HepG2 (cell line): ENCODE results near the gene VAC14. TPM values are rescaled to one million over a fixed set of nuclear protein-coding genes. Genes with fewer than 3 reads are reported as not detected.

Experiments
- BCLAF1 ChIP-seq: fragments of 450-650 bp; IDR thresholded peaks from 2 replicates; pipeline ENCODE4 v1.6.1; 2017; ENCODE audit warnings: mild to moderate bottlenecking
- CBX2 ChIP-seq, 2 experiments: fragments of 200-600 bp in 1 of 2; sonication (generic); formaldehyde crosslinking in 1 of 2; IDR thresholded peaks; 2 replicates each; pipeline versions ENCODE4 v1.7.0 to v1.8.1; 2018 to 2022; ENCODE audit warnings: low read depth in 2 of 2, low read length in 1 of 2, mild to moderate bottlenecking in 1 of 2, missing genetic modification reagents in 1 of 2
- CHD4 ChIP-seq: fragments of 200-600 bp; sonication (generic); IDR thresholded peaks from 2 replicates; pipeline ENCODE4 v1.7.0; 2017; ENCODE audit warnings: mild to moderate bottlenecking, low read length, borderline replicate concordance
- EED ChIP-seq: sonication (generic); formaldehyde crosslinking; IDR thresholded peaks from 2 replicates; pipeline ENCODE4 v1.5.0; 2020; ENCODE audit warnings: mild to moderate bottlenecking, missing genetic modification reagents
- KDM6A ChIP-seq: IDR thresholded peaks from 2 replicates; pipeline ENCODE4 v1.6.1; 2016; ENCODE audit warnings: low read depth
- MED13 ChIP-seq: sonication (generic); formaldehyde crosslinking; IDR thresholded peaks from 2 replicates; pipeline ENCODE4 v1.5.0; 2020; ENCODE audit warnings: missing genetic modification reagents
- MEIS1 ChIP-seq: sonication (generic); formaldehyde crosslinking; IDR thresholded peaks from 2 replicates; pipeline ENCODE4 v1.9.0; 2021; ENCODE audit warnings: mild to moderate bottlenecking, missing genetic modification reagents, moderate library complexity, borderline replicate concordance
- PATZ1 ChIP-seq: sonication (generic); formaldehyde crosslinking; IDR thresholded peaks from 2 replicates; pipeline ENCODE4 v1.4.0; 2020; ENCODE audit warnings: missing genetic modification reagents
- SKI ChIP-seq: fragments of 450-650 bp; IDR thresholded peaks from one replicate; pipeline ENCODE4 v1.6.1; 2018; ENCODE audit warnings: mild to moderate bottlenecking; ENCODE audit not compliant: partially characterized antibody
- SMAD9 ChIP-seq: sonication (generic); formaldehyde crosslinking; IDR thresholded peaks from 2 replicates; pipeline ENCODE4 v1.5.1; 2020; ENCODE audit warnings: mild to moderate bottlenecking, missing genetic modification reagents
- SNAPC2 ChIP-seq: sonication (generic); formaldehyde crosslinking; IDR thresholded peaks from 2 replicates; pipeline ENCODE4 v1.8.1; 2022; ENCODE audit warnings: mild to moderate bottlenecking, missing genetic modification reagents
- ZNF354B ChIP-seq: sonication (generic); formaldehyde crosslinking; IDR thresholded peaks from 2 replicates; pipeline ENCODE4 v1.8.0; 2022; ENCODE audit warnings: mild to moderate bottlenecking, missing genetic modification reagents
- ZNF432 ChIP-seq: sonication (generic); formaldehyde crosslinking; IDR thresholded peaks from 2 replicates; pipeline ENCODE4 v1.5.0; 2020; ENCODE audit warnings: missing genetic modification reagents, mild to moderate bottlenecking, borderline replicate concordance
- ZNF563 ChIP-seq: sonication (generic); formaldehyde crosslinking; IDR thresholded peaks from 2 replicates; pipeline ENCODE4 v1.8.0; 2022; ENCODE audit warnings: mild to moderate bottlenecking, moderate library complexity, missing genetic modification reagents
- ZNF768 ChIP-seq: sonication (generic); formaldehyde crosslinking; IDR thresholded peaks from 2 replicates; pipeline ENCODE4 v1.4.0; 2020; ENCODE audit warnings: missing genetic modification reagents
- polyA plus RNA-seq, 8 experiments: library from polyadenylated mRNA; depleted of rRNA in 3 of 8; stranded (reverse) in 7 of 8; unstranded in 1 of 8; fragments of >200 nt; fragmentation: Illumina TruSeq in 4 of 8; extraction: Trizol in 4 of 8; gene quantifications; 2 replicates each; pipeline versions ENCODE4 v1.2.1 to v1.2.3, GENCODE V29; 2011 to 2016; ENCODE audit warnings: low read depth in 4 of 8, missing spikeins in 1 of 8, mixed read lengths in 1 of 8; ENCODE audit not compliant: insufficient read depth in 1 of 8
- total RNA-seq, 5 experiments: library from RNA; depleted of rRNA; stranded (reverse); fragments of >200 nt; fragmentation: Illumina TruSeq; extraction: Trizol; gene quantifications; 2 replicates each; pipeline ENCODE4 v1.2.3, GENCODE V29; 2016; ENCODE audit warnings: low read depth in 1 of 5

VAC14 gene
- total and polyA plus RNA-seq, 2 of the 13 experiments (the other 11 are each of a cell fraction or from before 2014, with no cell fraction given): 23.5 to 24.6 TPM

GRCh38 chr16:70680495-70681381, 120.2 kb downstream of the VAC14 start (continued):
- TF ChIP-seq CBX2 (IDR thresholded peaks at IDR 0.05; ENCODE audit: low read depth, low read length): no peak
- no peak for TF ChIP-seq CBX2 (CRISPR knock-in tag; IDR thresholded peaks at IDR 0.05; ENCODE audit: low read depth)
- TF ChIP-seq MEIS1: no peak; the same call in 1 of the 2 replicates
- no peak for TF ChIP-seq SNAPC2 (CRISPR knock-in tag)
- TF ChIP-seq MED13 (CRISPR knock-in tag): no peak
- no peak for TF ChIP-seq SMAD9 (CRISPR knock-in tag)
- TF ChIP-seq ZNF354B (CRISPR knock-in tag): no peak
- TF ChIP-seq ZNF768 (CRISPR knock-in tag): no peak; the same call in 1 of the 2 replicates
- 0 out of 2 replicates have a peak, but pooled peaks have one; percentile 51 for TF ChIP-seq EED (CRISPR knock-in tag)
- TF ChIP-seq ZNF563 (CRISPR knock-in tag): no peak
- 0 out of 2 replicates have a peak, but pooled peaks have one; percentile 39 for TF ChIP-seq ZNF432 (CRISPR knock-in tag)
- peak; percentile 66; the same call in 1 of the 2 replicates for TF ChIP-seq PATZ1
- no peak for TF ChIP-seq SKI
- no peak for TF ChIP-seq BCLAF1
- TF ChIP-seq CHD4: no peak
- TF ChIP-seq KDM6A (CRISPR knock-in tag): no peak
